HEK293T (cell line): ENCODE data around the gene C11orf68.

Experiments used
- CTCF ChIA-PET: fragments of 350-600 bp; formaldehyde crosslinking; extraction: SDS; loops from one replicate; lab custom pipeline; 2021; ENCODE audit warnings: antibody characterized with exemption, inconsistent platforms; lab: Yijun Ruan, JAX
- POLR2A ChIA-PET: fragments of 350-600 bp; formaldehyde crosslinking; extraction: SDS; loops from one replicate; lab custom pipeline; 2020; ENCODE audit warnings: antibody characterized with exemption, inconsistent platforms; lab: Yijun Ruan, JAX
- DNase-seq: peaks from one replicate; pipeline ENCODE4 v3.0.0; 2012; ENCODE audit warnings: mixed read lengths; ENCODE audit errors: extremely low spot score
- ARNT ChIP-seq: fragments of 450-650 bp; IDR thresholded peaks from 2 replicates; pipeline ENCODE4 v1.6.1; 2017; ENCODE audit warnings: mild to moderate bottlenecking
- BHLHE40 ChIP-seq: fragments of 450-650 bp; IDR thresholded peaks from 2 replicates; pipeline ENCODE4 v1.6.1; 2016; ENCODE audit warnings: mild to moderate bottlenecking, moderate library complexity, borderline replicate concordance
- CTBP1 ChIP-seq: fragments of 450-650 bp; IDR thresholded peaks from 2 replicates; pipeline ENCODE4 v1.6.1; 2016; ENCODE audit warnings: borderline replicate concordance
- ELF4 ChIP-seq: fragments of 450-650 bp; IDR thresholded peaks from 2 replicates; pipeline ENCODE4 v1.6.1; 2017; ENCODE audit warnings: antibody characterized with exemption
- FOXA1 ChIP-seq: fragments of 450-650 bp; IDR thresholded peaks from 2 replicates; pipeline ENCODE4 v1.6.1; 2016; ENCODE audit warnings: mild to moderate bottlenecking
- FOXK2 ChIP-seq: fragments of 450-650 bp; IDR thresholded peaks from 2 replicates; pipeline ENCODE4 v1.6.1; 2016; ENCODE audit warnings: mild to moderate bottlenecking
- FOXM1 ChIP-seq: fragments of 450-650 bp; IDR thresholded peaks from 2 replicates; pipeline ENCODE4 v1.6.1; 2017; ENCODE audit warnings: mild to moderate bottlenecking, borderline replicate concordance
- HDGF ChIP-seq: fragments of 450-650 bp; IDR thresholded peaks from 2 replicates; pipeline ENCODE4 v1.6.1; 2017; ENCODE audit warnings: antibody characterized with exemption, borderline replicate concordance
- L3MBTL2 ChIP-seq: fragments of 450-650 bp; conservative IDR thresholded peaks from 2 replicates; pipeline ENCODE4 v1.6.1; 2016; ENCODE audit warnings: mild to moderate bottlenecking
- LEF1 ChIP-seq: fragments of 450-650 bp; IDR thresholded peaks from 2 replicates; pipeline ENCODE4 v1.6.1; 2017; ENCODE audit warnings: mild to moderate bottlenecking, borderline replicate concordance
- NFRKB ChIP-seq: fragments of 450-650 bp; IDR thresholded peaks from 2 replicates; pipeline ENCODE4 v1.6.1; 2016; ENCODE audit warnings: mild to moderate bottlenecking, moderate library complexity
- PKNOX1 ChIP-seq: fragments of 450-650 bp; IDR thresholded peaks from 2 replicates; pipeline ENCODE4 v1.6.1; 2016
- SP1 ChIP-seq: fragments of 450-650 bp; IDR thresholded peaks from 2 replicates; pipeline ENCODE4 v1.6.1; 2017
- SUZ12 ChIP-seq: fragments of 450-650 bp; IDR thresholded peaks from 2 replicates; pipeline ENCODE4 v1.6.1; 2016; ENCODE audit warnings: mild to moderate bottlenecking
- TARDBP ChIP-seq: fragments of 450-650 bp; IDR thresholded peaks from 2 replicates; pipeline ENCODE4 v1.6.1; 2016
- ZNF384 ChIP-seq: fragments of 450-650 bp; IDR thresholded peaks from 2 replicates; pipeline ENCODE4 v1.6.1; 2016

The C11orf68 gene

GRCh38 chr11:65945430-65945911, 26.6 kb upstream of the C11orf68 start, which contains the start of gene TSGA10IP:
TSGA10IP (plus strand) TSS chr11:65945480; CDS start chr11:65945676, 196 bp downstream.
- CTCF ChIA-PET = no interaction called here
- no peak for TF ChIP-seq CTBP1
- no peak for TF ChIP-seq FOXA1
- TF ChIP-seq SUZ12 = no peak
- no peak for TF ChIP-seq ELF4
- TF ChIP-seq FOXK2 = no peak
- TF ChIP-seq LEF1 = no peak
- no peak for TF ChIP-seq BHLHE40
- no peak for TF ChIP-seq HDGF
- TF ChIP-seq PKNOX1 = no peak
- no peak for TF ChIP-seq ARNT
- no peak for DNase-seq
- POLR2A ChIA-PET = no interaction called here

- ChIA-PET CTCF (no interaction called here), POLR2A (no interaction called here)
Measured at GRCh38 chr11:65944767-65945166, 25.9 kb upstream of the C11orf68 start.

GRCh38 chr11:65944191-65944590, 25.3 kb upstream of the C11orf68 start:
- CTCF ChIA-PET = interaction anchor here (0.7 kb wide), 1 partner anchor 60 kb away, joined by 3 read pairs; no protein-coding TSS in a partner anchor
- POLR2A ChIA-PET = no interaction called here
- TF ChIP-seq ARNT (no peak), FOXM1 (no peak), CTBP1 (no peak), FOXK2 (no peak), PKNOX1 (no peak), NFRKB (no peak)
- no peak for DNase-seq

More at GRCh38 chr11:65944767-65945166, 25.9 kb upstream of the C11orf68 start:
- DNase-seq = no peak
- TF ChIP-seq FOXK2 (no peak), ZNF384 (no peak), BHLHE40 (no peak), ARNT (no peak), LEF1 (no peak), CTBP1 (no peak), L3MBTL2 (no peak), FOXA1 (no peak), NFRKB (no peak), FOXM1 (no peak), SP1 (no peak), TARDBP (no peak), HDGF (no peak), PKNOX1 (no peak), SUZ12 (no peak), ELF4 (no peak)

- ChIA-PET CTCF (no interaction called here), POLR2A (no interaction called here)
- TF ChIP-seq BHLHE40 (no peak), ARNT (no peak), SUZ12 (no peak), LEF1 (no peak), PKNOX1 (no peak), HDGF (no peak), ZNF384 (no peak), FOXA1 (no peak), ELF4 (no peak), NFRKB (no peak), TARDBP (no peak), FOXK2 (no peak), L3MBTL2 (no peak)
- DNase-seq = no peak
Measured at GRCh38 chr11:65942531-65942930, 23.7 kb upstream of the C11orf68 start.

- TF ChIP-seq BHLHE40 (no peak), FOXM1 (no peak), LEF1 (no peak), SP1 (no peak), FOXK2 (no peak), NFRKB (no peak), TARDBP (no peak), ELF4 (no peak)
- POLR2A ChIA-PET = no interaction called here
- no peak for DNase-seq
- CTCF ChIA-PET = no interaction called here
Measured at GRCh38 chr11:65941720-65942310, 23.0 kb upstream of the C11orf68 start.

- ChIA-PET POLR2A (interaction anchor here (1.7 kb wide), 1 partner anchor 47 kb away, joined by 3 read pairs; no protein-coding TSS in a partner anchor), CTCF (interaction anchor here (0.8 kb wide), 1 partner anchor 45 kb away, joined by 3 read pairs; no protein-coding TSS in a partner anchor)
- TF ChIP-seq ZNF384 = no peak
- TF ChIP-seq HDGF = no peak
- no peak for TF ChIP-seq SUZ12
- no peak for TF ChIP-seq BHLHE40
- TF ChIP-seq L3MBTL2 = no peak
- TF ChIP-seq ARNT = no peak
- TF ChIP-seq LEF1 = no peak
- no peak for TF ChIP-seq ELF4
- TF ChIP-seq NFRKB = no peak
- no peak for TF ChIP-seq FOXK2
- no peak for TF ChIP-seq CTBP1
- TF ChIP-seq FOXM1 = no peak
- no peak for TF ChIP-seq TARDBP
- TF ChIP-seq FOXA1 = no peak
- DNase-seq = no peak
Measured at GRCh38 chr11:65937766-65938165, 18.9 kb upstream of the C11orf68 start.
